Stimulated activated CD8-positive, alpha-beta memory T cell treated with anti-CD3 and anti-CD28 coated beads, Interleukin-12 subunit alpha, Interleukin-12 subunit beta, amount 100 ng/mL, for 24 hours (primary cell): Measurements from ENCODE around the gene BAZ1A.

Experiments used
- DNase-seq: peaks from one replicate; pipeline ENCODE4 v3.0.0-alpha.2; 2020; ENCODE audit errors: extremely low read depth

Gene BAZ1A

GRCh38 chr14:34723867-34724266 is 151.3 kb downstream of the BAZ1A start:
- DNase-seq: no peak

GRCh38 chr14:34722723-34723545 is 152.2 kb downstream of the BAZ1A start:
- DNase-seq: no peak

DNA sequence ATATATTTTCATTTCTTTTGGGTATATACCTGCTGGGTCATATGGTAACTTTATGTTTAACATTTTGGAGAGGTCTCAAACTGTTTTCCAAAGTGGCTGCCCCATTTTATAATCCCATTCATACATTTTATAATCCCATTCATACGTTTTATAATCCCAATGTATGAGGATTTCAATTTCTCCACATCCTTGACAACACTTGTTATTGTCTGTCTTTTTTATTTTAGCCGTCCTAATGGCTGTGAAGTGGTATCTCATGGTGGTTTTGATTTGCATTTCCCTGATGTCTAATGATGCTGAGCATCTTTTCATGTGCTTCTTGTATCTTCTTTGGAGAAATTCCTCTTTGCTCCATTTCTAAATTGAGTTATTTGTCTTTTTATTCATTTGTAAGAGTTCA is 154.0 kb downstream of the BAZ1A start:
- no peak for DNase-seq

GRCh38 chr14:34718750-34719304 is 156.3 kb downstream of the BAZ1A start:
- no peak for DNase-seq

GRCh38 chr14:34715127-34715863 is 159.9 kb downstream of the BAZ1A start:
- no peak for DNase-seq

- DNase-seq: peak; percentile 45
These were observed 160.6 kb downstream of the BAZ1A start, which contains the start of gene CFL2 for GRCh38 chr14:34714320-34715126. Gene CFL2 (minus strand): TSS chr14:34714593. CDS start chr14:34714540, 53 bp downstream.

- no peak for DNase-seq
These were observed 161.4 kb downstream of the BAZ1A start for GRCh38 chr14:34713681-34714319.

DNA sequence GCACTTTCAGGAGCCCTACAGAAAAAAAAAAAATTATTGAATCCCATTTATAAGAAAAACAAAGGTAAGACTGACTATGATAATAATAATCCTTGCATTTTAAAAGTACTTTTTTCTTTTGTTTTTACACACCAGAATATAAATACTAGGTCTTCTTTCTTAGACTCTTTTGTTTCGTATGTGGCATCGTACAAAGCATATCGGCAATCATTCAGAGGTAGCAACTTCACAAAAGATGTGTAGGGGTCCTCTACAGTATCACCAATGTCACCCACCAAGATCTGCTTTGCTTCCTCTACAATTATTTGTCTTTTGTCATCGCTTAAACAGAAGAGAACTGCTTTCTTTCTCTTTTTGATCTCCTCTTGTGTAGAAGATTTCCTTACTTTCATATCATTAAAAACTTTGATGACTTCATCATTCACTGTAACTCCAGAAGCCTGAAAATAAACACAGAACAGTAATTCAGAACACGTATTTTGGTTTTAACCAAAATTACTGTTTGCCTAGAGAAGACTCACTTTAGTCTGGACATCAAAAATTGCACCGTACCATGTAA is 162.0 kb downstream of the BAZ1A start:
- no peak for DNase-seq

DNA sequence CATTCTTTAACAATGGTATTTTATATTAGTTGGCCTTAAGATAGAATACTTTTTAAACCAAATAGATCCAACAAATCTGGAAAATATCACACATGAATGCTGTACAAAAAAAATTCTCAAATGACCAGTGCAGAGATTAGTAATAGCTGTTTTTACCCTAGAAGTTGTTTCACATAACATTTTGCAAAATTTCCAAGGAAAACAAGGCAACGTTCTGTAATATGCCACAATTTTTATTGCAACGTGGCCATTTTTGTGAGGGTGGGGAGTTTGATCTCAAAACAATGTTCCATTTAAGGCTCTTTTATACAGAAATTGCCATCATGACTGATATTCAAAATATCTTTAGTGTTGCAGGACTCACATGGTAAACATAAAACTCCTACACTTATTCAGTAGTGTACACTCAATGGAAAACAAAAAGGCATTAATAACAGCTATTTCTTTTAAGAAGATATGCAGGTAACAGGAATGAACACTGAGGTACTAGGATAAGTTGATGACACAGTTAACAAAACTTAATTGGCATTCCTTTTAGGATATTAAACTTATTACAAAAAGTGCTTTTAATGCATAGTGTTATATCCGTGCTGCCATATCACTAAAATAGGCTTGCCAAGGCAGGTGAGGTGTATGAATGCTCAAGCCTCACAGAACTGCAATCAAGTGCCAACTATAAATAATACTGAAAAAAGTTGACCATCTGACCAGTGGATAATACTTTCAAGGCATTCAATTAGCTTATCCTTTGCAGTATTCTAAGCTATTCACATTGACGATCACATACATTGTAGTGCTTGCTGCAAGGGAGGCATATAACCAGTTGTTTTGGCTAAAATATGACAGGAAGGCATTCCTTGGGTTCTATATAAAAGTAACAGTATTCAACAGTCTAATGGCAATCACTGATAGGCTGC is 163.1 kb downstream of the BAZ1A start:
- no peak for DNase-seq

GRCh38 chr14:34711169-34711568 is 164.0 kb downstream of the BAZ1A start:
- no peak for DNase-seq

DNA sequence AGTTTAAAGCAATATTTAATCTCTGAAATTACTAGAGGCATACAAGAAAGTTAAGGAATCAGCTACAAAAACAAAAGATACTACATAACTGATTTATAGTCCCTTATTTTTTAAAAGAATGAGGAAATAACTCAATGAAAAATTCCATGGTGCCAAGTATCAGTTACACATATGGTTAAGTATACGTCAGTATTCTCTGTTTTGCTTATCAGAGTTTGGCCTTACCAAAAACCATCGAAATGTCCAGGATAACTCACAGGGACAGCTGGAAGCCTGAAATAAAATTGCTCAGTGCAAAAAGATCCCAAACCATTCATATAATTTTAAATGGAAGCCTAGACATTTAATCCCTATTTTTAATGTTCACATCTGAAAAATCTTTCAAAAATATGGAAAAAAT is 164.4 kb downstream of the BAZ1A start:
- no peak for DNase-seq

DNA sequence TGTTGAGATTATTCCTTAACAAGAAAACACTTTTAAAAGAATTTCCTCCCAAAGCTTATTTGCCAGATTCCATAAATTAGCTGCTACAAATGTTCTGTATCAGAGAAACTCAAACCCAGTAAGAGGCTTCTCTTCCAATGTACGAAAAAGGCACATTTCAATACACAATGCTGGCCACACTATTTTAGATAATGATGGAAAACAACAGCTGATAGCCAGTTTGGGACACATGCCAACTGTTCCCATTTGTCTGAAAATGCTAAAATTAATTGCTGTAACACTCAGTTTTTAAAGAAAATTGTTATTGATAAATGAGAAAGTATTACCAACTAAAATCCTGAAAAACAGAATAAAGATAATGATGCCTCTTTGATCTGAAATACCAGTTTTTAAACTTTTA is 165.2 kb downstream of the BAZ1A start:
- no peak for DNase-seq

- no peak for DNase-seq
These were observed 167.4 kb downstream of the BAZ1A start for GRCh38 chr14:34707722-34708121.
